Measurements from ENCODE around the gene ELMO3.

The ELMO3 gene

DNA sequence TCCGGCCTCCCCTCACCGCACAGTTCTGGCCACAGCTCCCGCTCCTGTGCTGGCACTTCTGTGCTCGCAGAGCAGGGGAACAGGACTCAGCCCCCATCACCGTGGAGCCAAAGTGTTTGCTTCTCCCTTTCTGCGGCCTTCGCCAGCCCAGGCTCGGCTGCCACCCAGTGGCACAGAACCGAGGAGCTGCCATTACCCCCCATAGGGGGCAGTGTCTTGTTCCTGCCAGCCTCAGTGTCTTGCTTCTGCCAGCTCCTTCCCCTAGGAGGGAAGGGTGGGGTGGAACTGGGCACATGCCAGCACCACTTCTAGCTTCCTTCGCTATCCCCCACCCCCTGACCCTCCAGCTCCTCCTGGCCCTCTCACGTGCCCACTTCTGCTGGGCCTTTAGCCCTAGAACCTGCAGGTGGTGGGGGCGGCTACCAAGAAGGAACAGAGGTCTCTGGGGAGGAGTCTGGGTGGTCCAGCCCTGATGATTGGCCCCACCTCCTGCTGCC is 645 bp upstream of the ELMO3 start:
- DNase-seq (ENCODE audit: low read depth), result no peak

DNA sequence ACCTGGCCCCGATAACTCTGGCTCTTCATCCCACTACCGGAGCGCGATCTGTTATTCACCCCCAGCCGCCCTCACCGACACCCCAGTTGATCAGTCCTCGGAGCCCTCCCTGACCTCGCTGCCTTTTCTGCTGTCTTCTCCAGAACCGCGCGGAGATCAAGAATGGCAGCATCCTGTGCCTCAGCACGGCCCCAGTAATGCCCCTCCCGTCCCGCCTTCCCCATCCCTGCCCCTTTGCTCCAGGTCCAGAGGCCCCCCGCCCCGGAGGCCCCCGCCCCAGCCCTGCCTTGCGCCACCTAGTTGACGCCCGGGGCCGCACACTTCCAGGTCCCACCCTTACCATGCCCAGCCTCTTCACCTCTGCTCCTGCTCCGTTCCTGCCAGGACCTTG is 872 bp downstream of the ELMO3 start:
- no peak for DNase-seq (ENCODE audit: low read depth)

DNA sequence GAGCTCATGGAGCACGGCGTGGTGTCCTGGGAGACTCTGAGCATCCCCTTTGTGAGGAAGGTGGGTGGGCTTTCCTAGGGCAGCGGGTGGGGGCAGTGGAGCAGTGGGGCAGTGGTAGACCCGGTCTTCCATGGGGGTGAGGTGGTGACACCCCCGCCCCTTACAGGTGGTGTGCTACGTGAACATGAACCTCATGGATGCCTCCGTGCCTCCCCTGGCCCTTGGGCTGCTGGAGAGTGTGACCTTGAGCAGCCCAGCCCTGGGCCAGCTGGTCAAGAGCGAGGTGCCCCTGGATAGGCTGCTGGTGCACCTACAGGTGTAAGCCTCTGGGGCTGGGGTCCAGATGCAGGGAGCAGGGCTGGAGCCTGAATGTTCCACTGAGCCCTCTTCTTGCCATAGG is 1.6 kb downstream of the ELMO3 start:
- DNase-seq (ENCODE audit: low read depth), result no peak

DNA sequence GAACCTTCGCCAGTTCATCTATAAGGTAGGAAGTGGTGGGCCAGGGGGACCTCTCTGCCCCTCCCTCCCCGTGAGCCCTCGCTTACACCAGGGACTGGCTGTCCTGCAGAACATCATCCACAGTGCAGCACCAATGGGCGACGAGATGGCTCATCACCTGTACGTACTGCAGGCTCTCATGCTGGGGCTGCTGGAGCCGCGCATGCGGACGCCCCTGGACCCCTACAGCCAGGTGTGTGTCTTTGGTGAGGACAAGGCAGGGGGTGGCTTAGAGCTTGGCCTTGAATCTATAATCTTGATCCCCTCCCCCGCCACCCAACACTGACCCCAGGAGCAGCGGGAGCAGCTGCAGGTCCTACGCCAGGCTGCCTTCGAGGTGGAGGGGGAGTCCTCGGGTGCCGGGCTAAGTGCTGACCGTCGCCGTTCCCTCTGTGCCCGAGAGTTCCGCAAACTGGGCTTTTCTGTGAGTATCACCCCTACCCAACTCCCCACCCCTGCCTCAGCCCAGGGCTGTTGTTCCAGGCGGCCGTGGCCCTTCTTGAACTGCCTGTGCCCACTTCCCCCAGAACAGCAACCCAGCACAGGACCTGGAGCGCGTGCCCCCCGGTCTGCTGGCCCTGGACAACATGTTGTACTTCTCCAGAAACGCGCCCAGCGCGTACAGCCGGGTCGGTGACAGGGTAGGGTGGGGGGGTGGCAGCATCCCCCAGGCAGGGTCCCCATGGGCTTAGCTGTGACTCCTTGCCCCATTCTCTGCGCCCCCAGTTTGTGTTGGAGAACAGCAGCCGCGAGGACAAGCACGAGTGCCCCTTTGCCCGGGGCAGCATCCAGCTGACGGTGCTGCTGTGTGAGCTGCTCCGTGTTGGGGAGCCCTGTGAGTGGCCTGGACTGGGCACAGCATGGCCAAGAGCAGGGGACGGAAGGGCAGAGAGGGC is 2.7 kb downstream of the ELMO3 start:
- no peak for DNase-seq (ENCODE audit: low read depth)

DNA sequence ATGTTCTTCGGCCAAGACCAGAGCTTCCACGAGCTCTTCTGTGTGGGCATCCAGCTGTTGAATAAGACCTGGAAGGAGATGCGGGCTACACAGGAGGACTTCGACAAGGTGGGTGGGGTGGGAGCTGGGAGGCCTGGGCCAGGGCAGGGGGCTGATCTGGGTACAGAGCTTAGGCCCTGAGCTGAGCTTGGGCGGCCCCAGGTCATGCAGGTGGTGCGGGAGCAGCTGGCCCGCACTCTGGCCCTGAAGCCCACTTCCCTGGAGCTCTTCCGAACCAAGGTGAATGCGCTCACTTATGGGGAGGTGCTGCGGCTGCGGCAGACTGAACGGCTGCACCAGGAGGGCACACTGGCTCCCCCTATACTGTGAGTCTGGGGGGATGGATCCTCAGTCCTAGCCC is 3.5 kb downstream of the ELMO3 start:
- DNase-seq (ENCODE audit: low read depth), result no peak

DNA sequence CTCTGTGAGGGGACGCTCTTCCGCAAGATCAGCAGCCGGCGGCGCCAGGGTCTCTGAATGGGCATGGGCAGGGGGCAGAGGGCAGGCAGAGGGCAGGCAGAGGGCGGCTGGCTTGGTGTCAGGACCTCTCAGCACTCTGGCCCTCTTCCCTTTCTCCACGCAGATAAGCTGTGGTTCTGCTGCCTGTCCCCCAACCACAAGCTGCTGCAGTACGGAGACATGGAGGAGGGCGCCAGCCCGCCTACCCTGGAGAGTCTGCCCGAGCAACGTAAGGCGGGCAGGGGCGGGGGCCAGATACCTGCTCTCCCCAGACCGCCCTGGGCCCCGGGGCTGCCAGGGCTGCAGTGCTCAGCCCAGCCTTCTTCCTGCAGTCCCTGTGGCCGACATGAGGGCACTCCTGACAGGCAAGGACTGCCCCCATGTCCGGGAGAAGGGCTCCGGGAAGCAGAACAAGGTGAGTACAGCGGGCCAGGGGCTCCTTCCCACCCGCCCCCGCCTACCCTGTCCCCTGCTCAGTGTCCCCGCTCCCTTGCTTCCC is 4.1 kb downstream of the ELMO3 start:
- DNase-seq (ENCODE audit: low read depth), result no peak

DNA sequence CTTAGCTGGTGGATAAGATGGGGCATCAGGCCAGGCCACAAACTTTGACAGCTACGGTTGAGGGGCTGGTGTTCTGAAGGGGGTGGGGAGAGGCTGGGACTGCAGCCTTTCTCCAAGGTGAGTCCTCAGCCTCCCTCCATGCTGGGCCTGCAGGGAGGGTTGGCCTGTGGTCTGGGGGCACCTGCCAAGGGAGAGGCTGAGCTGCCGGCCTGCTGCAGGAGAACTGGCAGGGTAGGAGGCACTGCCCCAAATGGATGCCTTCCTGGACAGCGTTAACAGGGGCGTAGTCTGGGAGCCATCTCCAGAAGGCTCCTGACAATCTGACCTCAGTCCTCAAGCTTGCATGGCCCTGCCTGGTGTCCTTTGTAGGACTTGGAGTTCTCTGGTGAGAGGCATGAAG is 5.1 kb downstream of the ELMO3 start:
- DNase-seq (ENCODE audit: low read depth), result no peak

DNA sequence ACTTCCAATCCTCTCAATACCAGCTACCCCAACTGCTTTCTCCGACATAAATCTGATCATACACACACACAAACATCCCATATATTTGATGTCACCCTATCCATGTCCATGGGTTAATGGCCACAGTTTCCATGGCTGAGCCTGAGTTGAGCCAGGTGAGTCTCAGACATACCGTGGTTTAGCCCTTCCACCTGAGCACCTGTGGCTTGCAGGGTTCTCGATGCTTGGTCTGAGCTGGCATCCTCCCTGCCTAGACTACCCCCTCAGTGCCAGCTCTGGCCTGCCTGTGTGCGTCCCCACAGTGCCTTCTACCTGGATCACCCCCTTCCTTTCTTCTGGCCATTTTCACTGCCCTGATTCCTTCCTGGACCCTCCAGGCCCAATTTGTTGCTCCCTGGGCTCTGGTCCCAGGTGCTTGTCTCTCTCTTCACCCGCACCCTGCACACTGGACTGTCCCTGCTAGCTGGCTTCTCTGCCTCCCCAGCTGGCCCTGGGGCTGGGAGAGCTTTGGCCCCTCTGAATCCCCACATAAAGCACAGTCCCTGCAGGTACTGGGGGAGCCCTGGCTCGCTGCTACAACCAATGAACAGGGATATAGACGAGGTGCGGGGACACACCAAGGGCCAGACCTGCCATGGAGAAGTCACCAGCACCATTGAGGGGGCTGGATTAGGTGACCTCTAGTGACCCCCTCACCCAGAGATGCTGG is 7.4 kb downstream of the ELMO3 start:
- no peak for DNase-seq (ENCODE audit: low read depth)

DNA sequence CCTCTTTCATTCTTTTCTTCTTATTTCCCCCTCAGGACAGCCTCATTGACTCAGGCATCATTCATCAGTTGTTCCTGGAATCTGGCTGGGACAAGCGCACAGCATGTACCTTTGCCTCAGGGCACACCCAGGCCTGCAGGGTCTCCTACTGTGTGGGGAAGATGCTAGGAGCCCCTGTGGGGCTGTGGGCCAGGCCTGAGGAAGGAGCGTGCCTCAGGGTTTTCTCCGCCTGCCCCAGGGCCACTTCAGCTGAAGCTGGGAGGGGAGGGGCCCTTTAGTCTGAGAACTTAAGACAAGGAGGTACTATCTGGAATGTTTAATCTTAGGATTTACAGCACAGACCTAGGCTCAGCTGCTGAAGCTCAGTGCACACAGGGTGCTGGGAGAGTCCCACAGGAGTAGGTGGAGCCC is 7.9 kb downstream of the ELMO3 start:
- no peak for DNase-seq (ENCODE audit: low read depth)

DNA sequence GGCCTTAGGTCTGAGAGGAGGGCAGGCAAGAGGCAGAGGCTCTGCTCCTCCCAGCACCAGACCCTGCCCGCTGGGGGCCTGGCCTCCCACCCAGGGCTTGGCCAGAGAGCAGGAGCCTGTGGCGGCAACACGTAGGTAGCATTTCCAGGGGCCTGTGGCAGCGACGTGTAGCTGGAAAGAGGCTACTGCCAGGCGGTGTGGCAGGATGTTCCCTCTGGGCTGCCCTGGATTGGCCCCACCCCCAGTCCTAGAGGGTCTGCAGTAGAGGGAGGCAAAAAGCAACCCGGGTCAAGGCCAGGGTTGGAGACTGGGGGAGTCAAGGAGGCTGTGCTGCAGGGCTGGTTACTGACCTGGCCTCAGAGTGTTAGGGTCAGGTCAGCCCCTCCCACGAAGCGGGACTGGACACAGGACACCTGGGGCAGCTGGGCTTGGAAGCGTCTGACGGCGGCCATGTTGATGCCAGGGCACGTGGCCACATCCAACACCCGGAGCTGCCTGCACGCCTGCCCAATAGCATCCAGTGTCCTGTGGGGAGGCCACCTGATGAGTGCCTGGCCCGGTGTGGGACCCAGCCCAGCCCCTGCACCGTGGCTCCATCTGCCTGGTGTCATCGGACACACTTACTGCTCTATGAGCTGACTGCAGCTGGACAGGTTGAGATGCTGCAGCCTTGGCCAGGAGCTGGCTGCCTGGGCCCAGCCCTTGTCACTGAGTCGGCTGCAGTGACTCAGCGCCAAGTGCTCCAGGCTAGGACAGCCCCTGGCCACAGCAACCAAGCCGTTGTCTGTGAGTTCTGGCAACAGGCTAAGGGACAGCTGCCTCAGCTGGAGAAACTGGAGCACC is 8.5 kb downstream of the ELMO3 start:
- DNase-seq (ENCODE audit: low read depth), result no peak

DNA sequence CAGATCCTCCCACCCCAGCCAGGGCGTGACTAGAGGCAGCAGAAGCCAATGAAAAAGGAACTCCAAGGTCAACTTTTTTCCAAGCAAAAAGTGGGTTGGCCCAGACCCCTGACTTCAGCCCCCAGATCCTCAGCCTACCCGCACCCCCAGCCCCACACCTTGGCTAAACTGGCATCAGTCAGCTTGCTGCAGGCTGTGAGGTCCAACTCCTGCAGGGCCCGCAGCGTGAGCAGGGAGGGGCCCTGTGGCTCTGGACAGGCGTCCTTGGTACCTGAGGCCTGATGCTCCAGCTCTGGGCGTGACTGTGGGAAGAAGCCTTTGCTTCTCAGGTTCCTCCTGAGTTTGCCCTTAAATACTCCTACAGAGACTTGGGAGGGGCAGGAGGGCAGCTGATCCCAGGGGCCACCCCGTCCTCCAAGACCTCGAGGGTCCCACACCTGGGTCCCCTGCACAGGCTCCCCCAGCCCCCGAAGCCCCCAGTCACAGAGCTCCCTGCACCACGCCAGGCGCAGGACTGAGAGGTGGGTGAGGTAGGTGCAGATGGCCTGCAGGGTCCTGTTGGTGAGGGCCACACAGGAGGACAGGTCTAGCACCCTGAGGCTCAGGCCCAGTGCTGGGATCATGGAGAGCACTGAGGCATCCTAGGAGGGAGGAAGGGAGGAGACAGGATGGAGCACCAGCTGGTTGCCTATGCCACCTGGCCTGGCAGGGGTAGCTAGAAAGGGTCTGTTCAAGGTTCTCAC is 9.4 kb downstream of the ELMO3 start:
- no peak for DNase-seq (ENCODE audit: low read depth)

DNA sequence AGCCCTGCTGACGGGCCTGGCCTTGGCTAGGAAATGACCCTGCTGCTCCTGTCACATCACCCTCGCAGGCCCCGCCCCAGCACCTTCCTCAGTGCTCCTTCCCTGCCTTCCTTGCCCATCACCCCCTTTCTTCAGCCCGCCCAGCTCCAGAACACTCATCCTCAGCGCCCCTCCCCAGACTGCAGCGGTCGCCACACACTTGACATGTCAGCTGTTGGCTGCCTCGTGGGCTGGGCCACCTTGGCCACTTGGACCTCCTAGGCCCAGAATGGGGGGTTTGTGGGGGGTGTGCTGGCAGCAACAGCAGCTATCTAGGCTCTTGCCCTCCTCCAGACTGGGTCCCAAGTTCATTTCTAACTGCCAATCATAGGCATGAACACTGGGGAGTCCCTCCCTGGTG is 10.6 kb downstream of the ELMO3 start:
- DNase-seq (ENCODE audit: low read depth), result no peak

DNA sequence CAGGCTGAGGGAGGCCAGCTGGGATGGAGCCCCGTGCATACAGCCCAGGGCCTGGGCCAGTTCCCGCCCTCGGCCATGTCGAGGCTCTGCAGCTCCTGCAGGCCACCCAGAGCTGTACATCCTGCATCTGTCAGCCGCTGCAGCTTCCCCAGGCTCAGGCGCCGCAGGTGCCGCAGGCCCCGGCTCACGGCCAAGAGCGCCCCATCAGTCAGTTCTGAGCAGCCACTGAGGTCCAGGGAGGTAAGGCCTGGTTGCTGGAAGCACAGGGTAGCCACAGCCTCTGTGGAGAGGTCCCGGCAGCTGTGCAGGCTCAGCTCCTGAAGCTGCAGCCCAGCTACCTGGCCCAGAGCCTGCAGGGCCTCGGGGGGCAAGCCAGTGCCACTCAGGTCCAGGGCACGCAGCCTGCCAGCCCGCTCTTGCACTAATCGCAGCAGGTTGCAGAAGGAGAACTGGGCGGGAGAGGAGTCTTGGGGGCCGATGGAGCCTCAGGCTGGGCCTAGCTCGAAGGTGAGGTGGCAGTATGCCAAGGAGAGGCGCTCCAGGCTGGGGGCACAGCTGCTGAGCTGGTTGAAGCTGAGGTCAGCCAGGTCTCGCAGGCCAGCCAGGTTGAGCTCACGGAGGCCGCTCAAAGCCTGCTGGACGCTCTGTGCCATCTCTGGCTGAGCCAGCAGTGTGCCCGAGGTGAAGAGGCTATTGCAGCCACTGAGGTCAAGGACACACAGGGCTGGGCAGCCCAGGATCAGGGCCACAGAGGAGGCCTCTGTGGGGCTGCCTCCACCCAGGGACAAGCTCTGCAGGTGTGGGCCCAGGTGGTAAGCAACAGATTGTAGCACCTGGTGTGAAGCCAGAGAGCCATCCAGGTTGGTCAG is 11.4 kb downstream of the ELMO3 start:
- DNase-seq (ENCODE audit: low read depth), result no peak

DNA sequence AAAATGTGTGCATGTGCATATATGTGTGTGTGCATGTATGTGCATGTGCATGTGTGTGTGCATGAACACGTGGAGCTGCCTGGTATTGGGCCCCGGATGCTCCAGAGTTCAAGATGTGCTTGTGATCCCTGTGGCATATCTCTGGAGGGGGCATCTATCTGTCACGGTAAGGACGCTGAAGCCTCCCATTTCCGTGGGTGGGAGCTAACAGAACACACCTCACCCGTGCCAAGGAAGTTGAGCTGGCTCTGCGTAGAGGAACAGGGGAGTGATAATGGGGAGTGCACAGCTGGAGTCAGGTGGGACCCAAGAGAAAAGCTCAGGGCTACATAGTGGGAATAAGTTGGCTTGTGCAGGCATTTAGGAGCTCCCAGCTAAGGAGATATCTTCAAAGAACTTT is 12.7 kb downstream of the ELMO3 start:
- no peak for DNase-seq (ENCODE audit: low read depth)

DNA sequence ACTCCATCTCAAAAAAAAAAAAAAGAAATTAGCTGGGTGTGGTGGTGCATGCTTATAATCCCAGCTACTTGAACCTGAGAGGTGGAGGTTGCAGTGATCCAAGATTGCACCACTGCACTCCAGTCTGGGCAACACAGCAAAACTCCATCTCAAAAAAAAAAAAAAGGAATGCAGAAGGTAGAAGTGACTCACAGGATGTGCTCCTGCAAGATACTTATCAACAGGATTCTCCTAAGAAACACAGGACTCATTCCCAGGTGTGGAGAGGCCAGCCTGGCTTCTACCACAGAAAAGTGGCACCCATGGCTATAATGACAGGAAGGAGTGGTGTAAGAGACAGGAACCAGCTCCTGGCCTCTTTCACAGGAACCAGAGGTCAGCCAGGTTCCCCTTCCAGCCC is 13.8 kb downstream of the ELMO3 start:
- no peak for DNase-seq (ENCODE audit: low read depth)

DNA sequence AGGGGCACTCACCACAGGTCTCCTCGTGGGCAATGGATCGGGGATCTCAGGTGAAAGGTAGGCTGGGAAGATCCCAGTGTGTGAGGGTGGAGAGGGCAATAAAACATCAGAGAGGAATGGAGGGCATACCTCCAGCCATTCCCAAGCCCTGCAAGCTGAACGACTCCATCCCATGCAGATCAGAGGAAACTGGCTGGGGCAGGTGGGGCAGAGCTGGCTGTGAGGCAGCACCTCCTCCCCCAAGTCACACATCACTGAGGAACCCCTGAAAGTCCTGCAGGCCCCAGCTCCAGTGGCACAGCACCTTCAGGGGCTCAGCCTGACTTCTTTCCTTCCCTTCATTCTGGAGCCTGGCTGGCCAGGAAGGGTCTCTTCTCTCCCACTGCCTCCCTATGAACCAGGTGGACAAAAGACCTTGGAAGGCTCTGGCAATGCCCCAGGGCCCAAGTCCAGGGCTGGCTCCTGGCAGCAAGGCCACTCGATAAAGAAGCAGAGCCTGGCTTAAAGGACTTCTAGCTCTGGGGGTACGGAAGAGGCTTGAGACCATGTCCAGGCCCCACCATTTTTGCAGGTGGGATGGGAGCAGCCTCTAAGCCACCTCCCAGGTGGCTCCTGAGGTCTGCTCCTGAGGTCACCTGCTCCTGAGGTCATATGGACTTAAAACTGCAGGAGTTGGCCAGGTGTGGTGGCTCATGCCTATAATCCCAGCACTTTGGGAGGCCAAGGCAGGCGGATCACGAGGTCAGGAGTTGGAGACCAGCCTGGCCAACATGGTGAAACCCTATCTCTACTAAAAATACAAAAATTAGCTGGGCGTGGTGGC is 14.5 kb downstream of the ELMO3 start:
- no peak for DNase-seq (ENCODE audit: low read depth)

DNA sequence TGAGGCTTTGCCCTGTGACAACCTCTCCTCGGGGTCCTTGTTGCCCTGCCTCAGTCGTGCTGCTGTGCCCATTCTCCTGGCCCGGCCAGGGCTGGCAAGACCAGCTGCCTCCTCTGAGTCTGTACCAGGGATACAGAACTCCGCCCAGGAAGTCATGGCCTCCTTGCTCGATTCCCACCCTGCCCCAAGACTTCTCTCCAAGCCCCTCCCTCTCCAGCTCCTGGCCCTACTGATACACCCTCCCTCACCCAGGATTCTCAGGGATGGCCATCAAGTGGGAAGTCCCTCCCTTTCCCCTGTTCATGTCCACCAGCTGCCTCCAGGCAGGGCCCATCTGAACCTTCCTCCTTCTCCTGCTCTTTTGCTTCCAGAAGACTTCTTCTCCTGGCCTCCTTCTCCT is 16.8 kb downstream of the ELMO3 start:
- no peak for DNase-seq (ENCODE audit: low read depth)

DNA sequence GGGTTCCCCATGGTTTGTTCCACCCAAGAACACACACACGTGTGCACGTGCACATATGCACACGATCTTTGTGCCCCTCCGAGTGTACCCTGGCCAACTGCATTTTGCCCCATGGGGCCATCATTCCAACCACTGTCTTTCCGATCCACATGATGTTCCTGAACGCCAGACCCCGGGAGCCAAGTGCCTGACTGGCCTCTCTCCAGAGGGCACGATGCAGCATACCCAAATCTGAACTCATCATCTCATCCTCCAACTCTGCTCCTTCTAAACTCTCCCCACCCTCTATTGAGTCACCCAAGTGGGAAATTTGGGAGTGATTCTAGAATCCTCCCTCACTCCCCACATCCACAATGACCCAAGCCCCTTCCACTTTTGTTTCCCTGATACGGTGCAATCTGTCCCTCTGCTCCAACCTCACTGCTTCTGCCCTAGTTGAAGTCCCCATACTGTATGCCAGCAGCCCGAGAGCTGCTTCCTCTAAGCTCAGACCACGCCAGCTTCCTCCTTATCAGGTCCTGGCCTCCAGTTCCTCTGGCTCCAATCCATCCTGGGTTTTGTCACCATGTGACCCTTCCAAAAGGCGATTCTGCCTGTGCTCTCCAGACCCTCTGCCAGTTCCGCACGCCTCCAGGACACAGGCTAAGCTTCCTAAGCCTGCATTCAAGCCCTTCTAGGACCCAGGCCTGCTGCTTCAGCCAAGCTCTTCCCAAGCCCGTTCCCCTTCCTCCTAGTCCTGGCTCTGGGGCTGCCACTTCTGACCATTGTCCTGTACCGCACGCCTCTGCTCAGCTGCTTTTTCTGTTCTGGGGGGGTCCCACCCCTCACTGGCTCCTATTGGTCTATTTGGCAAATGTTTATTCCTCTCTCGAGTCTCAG is 17.9 kb downstream of the ELMO3 start:
- no peak for DNase-seq (ENCODE audit: low read depth)

DNA sequence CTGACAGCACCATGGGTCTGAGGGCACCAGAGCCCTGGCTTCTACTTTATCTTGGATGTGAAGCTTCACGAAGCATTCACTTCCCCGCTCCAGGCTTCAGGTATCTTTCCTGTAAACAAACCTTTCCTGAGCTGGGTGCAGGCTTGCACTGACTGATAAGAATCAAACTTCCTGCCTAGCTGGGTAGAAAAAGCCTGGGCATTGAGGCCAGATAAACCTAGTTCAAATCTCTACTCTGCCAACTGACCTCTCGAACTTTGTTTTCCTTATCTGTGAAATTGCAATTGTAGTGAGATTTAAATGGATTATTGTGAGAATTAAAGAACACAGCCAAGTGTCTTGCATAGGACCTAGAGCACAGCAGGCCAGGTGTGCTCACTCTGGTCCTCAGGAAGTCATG is 25.1 kb downstream of the ELMO3 start:
- no peak for DNase-seq (ENCODE audit: low read depth)
